ENCODE measurements around the gene ASB8. TPM values are rescaled to one million over a fixed set of nuclear protein-coding genes. Genes with fewer than 3 reads are reported as not detected.
A peak's percentile ranks its signal among the peaks of the same experiment; 100 is the strongest.

The ASB8 gene
- polyA plus RNA-seq, 1 donor, result 30.6 TPM

DNA sequence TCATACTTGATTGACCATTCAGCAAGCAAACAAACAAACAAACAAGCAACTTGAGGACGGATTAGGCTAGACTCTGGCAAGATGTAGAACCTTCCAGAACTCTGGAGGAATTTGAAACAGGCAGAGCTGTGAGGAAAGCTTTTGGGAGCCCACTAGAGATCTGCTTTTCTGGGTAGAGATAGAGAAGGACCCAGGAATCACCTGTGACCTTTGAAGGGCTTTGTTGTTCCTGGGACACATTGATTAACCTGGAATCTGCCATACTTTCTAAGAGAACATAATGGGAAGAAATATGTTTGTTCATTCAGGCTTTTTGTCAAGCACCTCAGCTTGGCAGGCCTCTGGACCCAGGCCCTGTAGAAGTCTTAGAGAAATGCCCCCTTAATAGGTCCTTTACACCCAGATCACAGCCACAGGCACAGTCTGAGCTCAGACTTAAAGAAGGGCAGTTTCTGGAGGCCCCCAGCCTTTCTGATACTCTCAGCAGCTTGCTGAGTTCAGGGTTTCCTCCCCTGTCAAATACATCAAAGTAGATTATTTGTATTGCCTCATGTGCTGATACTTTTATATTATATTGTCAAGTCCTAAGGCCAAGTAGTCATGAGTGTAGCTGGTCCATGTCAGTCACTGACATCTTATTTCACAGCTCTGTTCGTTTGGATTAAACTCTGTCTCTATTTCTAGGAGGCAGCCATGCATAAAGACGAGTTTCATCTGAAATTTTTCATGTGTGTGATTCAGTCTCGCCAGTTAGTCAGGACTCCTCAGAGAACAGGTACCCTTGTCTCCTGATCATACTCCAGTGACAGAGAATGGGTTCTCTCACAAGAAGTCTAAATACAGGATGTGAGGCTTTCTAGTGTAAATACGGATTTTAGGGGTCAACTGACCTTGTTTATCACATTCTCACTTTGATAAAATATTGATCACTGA lies 50.4 kb downstream of the ASB8 start:
- H3K27ac ChIP-seq (ENCODE audit: low read length), result peak overlapping the region; percentile 92
- no peaks in the 10 kb centered on the region for H3K36me3 ChIP-seq (ENCODE audit: control insufficient read depth, insufficient read depth, low read length)
- DNase-seq, result peak in 1 of 2 donors; percentile 48
- no CpG with 5 or more reads among the region's 5 CpGs for WGBS (ENCODE audit: insufficient coverage, low lambda C conversion rate)
- H3K9me3 ChIP-seq (ENCODE audit: control insufficient read depth, low read depth, low read length), result no peaks in the 10 kb centered on the region
- peaks cover 19% of the 10 kb centered on the region for H3K4me1 ChIP-seq (ENCODE audit: control insufficient read depth, insufficient read depth, low read length)
- no peaks in the 10 kb centered on the region for H3K27me3 ChIP-seq (ENCODE audit: control insufficient read depth, insufficient read depth, low read length)
- H3K4me3 ChIP-seq (ENCODE audit: low read length), result peak overlapping the region; percentile 76

DNA sequence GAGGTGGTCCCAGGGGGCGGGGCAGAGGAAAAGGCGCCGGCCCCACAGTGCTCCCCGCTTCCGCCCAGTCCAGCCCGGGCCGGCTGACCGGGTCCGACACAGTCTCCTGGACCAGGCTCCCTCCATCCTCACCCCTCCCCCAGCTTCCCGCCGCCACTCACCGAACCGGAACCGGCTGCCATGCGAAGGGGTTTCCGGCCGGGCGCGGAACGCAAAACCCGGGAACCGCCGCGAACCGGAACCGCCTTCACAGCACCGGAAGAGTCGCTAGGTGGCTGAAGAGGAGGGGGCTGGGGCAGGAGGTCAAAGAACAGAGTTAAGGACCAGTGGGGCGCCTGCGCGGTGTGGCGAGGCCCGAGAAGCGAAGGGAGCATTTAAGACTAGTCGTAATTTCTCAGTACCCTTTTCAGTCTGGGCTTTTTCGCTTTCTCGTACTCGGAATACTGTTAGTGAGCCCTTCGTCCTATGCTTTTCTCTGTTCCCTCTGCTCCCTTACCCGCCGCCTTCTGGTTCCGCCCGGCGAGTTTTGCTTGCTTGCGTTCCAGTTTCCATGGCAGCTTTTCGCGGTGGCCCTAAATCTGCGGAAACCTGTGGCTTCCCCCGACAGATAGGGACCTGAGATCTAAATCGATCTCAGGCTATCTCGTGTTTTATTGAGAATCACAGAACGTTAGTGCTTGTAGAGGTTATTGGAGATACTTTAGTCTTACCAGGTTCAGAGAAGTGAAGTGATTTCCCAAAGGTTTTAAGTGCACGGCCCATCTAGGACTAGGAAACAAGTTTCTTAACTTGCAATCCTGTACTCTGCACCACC lies 51.2 kb downstream of the ASB8 start, which contains the start of gene SENP1:
Gene SENP1 (minus strand): TSS at position 213 of the 814 bp plus-strand sequence. CDS start 4,607 bp downstream, outside the sequence.
- Histone ChIP-seq H3K4me3 (ENCODE audit: low read length) (peak within 1 kb of the TSS; percentile 76), H3K27me3 (ENCODE audit: control insufficient read depth, insufficient read depth, low read length) (no peaks in the 10 kb centered on the region), H3K4me1 (ENCODE audit: control insufficient read depth, insufficient read depth, low read length) (peaks cover 19% of the 10 kb centered on the region), H3K9me3 (ENCODE audit: control insufficient read depth, low read depth, low read length) (no peaks in the 10 kb centered on the region), H3K36me3 (ENCODE audit: control insufficient read depth, insufficient read depth, low read length) (no peaks in the 10 kb centered on the region), H3K27ac (ENCODE audit: low read length) (peak within 1 kb of the TSS; percentile 92)
- 0% methylated on average over 1 of the region's 53 CpGs for WGBS (ENCODE audit: insufficient coverage, low lambda C conversion rate)
- peak; percentile 77 to 95 for DNase-seq

GRCh38 chr12:48105321-48105866 lies 51.9 kb downstream of the ASB8 start:
- Histone ChIP-seq H3K27me3 (ENCODE audit: control insufficient read depth, insufficient read depth, low read length) (no peaks in the 10 kb centered on the region), H3K4me3 (ENCODE audit: low read length) (peak overlapping the region; percentile 76), H3K36me3 (ENCODE audit: control insufficient read depth, insufficient read depth, low read length) (no peaks in the 10 kb centered on the region), H3K27ac (ENCODE audit: low read length) (peak overlapping the region; percentile 92), H3K9me3 (ENCODE audit: control insufficient read depth, low read depth, low read length) (no peaks in the 10 kb centered on the region), H3K4me1 (ENCODE audit: control insufficient read depth, insufficient read depth, low read length) (peaks cover 19% of the 10 kb centered on the region)
- no peak for DNase-seq
- 0% methylated on average over 1 of the region's 30 CpGs for WGBS (ENCODE audit: insufficient coverage, low lambda C conversion rate)

GRCh38 chr12:48104531-48104930 lies 52.8 kb downstream of the ASB8 start:
- peak in 1 of 2 donors; percentile 14 for DNase-seq
- Histone ChIP-seq H3K27me3 (ENCODE audit: control insufficient read depth, insufficient read depth, low read length) (no peaks in the 10 kb centered on the region), H3K27ac (ENCODE audit: low read length) (no peak overlapping the region), H3K36me3 (ENCODE audit: control insufficient read depth, insufficient read depth, low read length) (peaks cover under 1% of the 10 kb centered on the region), H3K4me3 (ENCODE audit: low read length) (peak overlapping the region; percentile 76), H3K9me3 (ENCODE audit: control insufficient read depth, low read depth, low read length) (no peaks in the 10 kb centered on the region), H3K4me1 (ENCODE audit: control insufficient read depth, insufficient read depth, low read length) (peaks cover 19% of the 10 kb centered on the region)
- no CpG with 5 or more reads among the region's 4 CpGs for WGBS (ENCODE audit: insufficient coverage, low lambda C conversion rate)

Other genes with a start within 250 kb of the ASB8 start
- gene TMEM106C, start 193.9 kb downstream of the ASB8 start, polyA plus RNA-seq, result 218 TPM
- 9.0 TPM for gene COL2A1, start 153.0 kb downstream of the ASB8 start, polyA plus RNA-seq
- gene SENP1, start 51.4 kb downstream of the ASB8 start, polyA plus RNA-seq, result 11.9 TPM
- 41.9 TPM for gene PFKM, start 38.2 kb downstream of the ASB8 start, polyA plus RNA-seq
- 3.3 TPM for gene CCDC184, start 26.1 kb upstream of the ASB8 start, polyA plus RNA-seq
- gene OR10AD1, start 45.8 kb upstream of the ASB8 start, polyA plus RNA-seq, result 0.37 TPM
- 23.0 TPM for gene ZNF641, start 193.4 kb upstream of the ASB8 start, polyA plus RNA-seq

Data from large intestine (tissue), 3 donors.